GM12878 (cell line): ENCODE results near the gene DPH6. TPM values are rescaled to one million over a fixed set of nuclear protein-coding genes. Genes with fewer than 3 reads are reported as not detected.

Experiments
- ATAC-seq: fragments of 200-7000 bp; cut with Tn5 transposase; 3 replicates; pipeline ENCODE4 v1.9.1; 2020; ENCODE audit warnings: mild to moderate bottlenecking, moderate library complexity
- BruUV-seq: library from RNA; stranded (reverse); fragments of 400-500 nt; replicated peaks from 2 replicates; lab custom pipeline; 2021; lab: Mats Ljungman, UMichigan
- CTCF ChIA-PET: fragments of 300-600 bp; sonication (Branson Sonifier 250); formaldehyde crosslinking; extraction: SDS; loops from one replicate; lab custom pipeline; 2021; ENCODE audit warnings: inconsistent platforms; lab: Yijun Ruan, JAX
- POLR2A ChIA-PET: fragments of 350-600 bp; formaldehyde crosslinking; extraction: SDS; loops from one replicate; lab custom pipeline; 2021; ENCODE audit warnings: inconsistent platforms; lab: Charles Lee
- RAD21 ChIA-PET: fragments of 300-600 bp; sonication (Branson Sonifier 250); formaldehyde crosslinking; loops from one replicate; lab custom pipeline; 2023; ENCODE audit warnings: antibody characterized with exemption; ENCODE audit not compliant: unreplicated experiment; lab: Charles Lee
- SMC1A ChIA-PET: fragments of 300-600 bp; sonication (Branson Sonifier 250); formaldehyde crosslinking; loops from one replicate; lab custom pipeline; 2023; ENCODE audit not compliant: unreplicated experiment, uncharacterized antibody; lab: Charles Lee
- DNase-seq: peaks from one replicate; pipeline ENCODE4 v3.0.0-alpha.2; 2011; ENCODE audit warnings: low read depth, low spot score
- FAIRE-seq: peaks from 3 replicates; lab custom pipeline; 2011; peaks lifted over from hg19 to GRCh38; lab: Jason Lieb, UNC
- H2AFZ ChIP-seq: 2 replicates; pipeline ENCODE4 v1.6.0; 2011; ENCODE audit warnings: low read depth, low read length, control low read depth; ENCODE audit not compliant: control insufficient read depth
- H3K27ac ChIP-seq: 2 replicates; pipeline ENCODE4 v1.5.1; 2011; ENCODE audit warnings: control low read depth; ENCODE audit not compliant: control insufficient read depth, insufficient read depth
- H3K27me3 ChIP-seq, 2 experiments: replicated peaks in 1 of 2; 2 replicates each; pipeline versions ENCODE4 v1.6.0 to v1.6.1; 2011; ENCODE audit warnings: low read length in 1 of 2; ENCODE audit not compliant: control insufficient read depth in 2 of 2, insufficient read depth in 2 of 2
- H3K36me3 ChIP-seq, 2 experiments: 2 replicates each; pipeline ENCODE4 v1.5.1; 2011; ENCODE audit warnings: low read length in 1 of 2; ENCODE audit not compliant: control insufficient read depth in 2 of 2, insufficient read depth in 2 of 2
- H3K4me1 ChIP-seq: 2 replicates; pipeline ENCODE4 v1.6.1; 2011; ENCODE audit warnings: mild to moderate bottlenecking, low read length, moderate library complexity, mixed read lengths; ENCODE audit not compliant: control insufficient read depth, insufficient read depth
- H3K4me2 ChIP-seq: 2 replicates; pipeline ENCODE4 v1.6.0; 2011; ENCODE audit warnings: control low read depth; ENCODE audit not compliant: control insufficient read depth, insufficient read depth
- H3K4me3 ChIP-seq: fragments of 200-600 bp; sonication (generic); 2 replicates; pipeline ENCODE4 v1.5.1; 2016
- H3K79me2 ChIP-seq: 2 replicates; pipeline ENCODE4 v1.6.0; 2011; ENCODE audit warnings: low read length; ENCODE audit not compliant: control insufficient read depth, insufficient read depth
- H3K9ac ChIP-seq: 2 replicates; pipeline ENCODE4 v1.8.0; 2011; ENCODE audit warnings: low read length, control low read depth, mixed read lengths; ENCODE audit not compliant: control insufficient read depth, insufficient read depth
- H3K9me3 ChIP-seq: replicated peaks from 3 replicates; pipeline ENCODE4 v1.5.1; 2011; ENCODE audit warnings: mild to moderate bottlenecking, low read length; ENCODE audit not compliant: control insufficient read depth, insufficient read depth
- H4K20me1 ChIP-seq: 2 replicates; pipeline ENCODE4 v1.6.0; 2011; ENCODE audit not compliant: control insufficient read depth, insufficient read depth
- BHLHE40 ChIP-seq, 2 experiments: fragments of 450-650 bp in 1 of 2; IDR thresholded peaks; 2 replicates each; pipeline ENCODE4 v1.6.1; 2011 to 2017; ENCODE audit warnings: low read depth in 2 of 2, borderline replicate concordance in 1 of 2, improper control_type of control experiment in 1 of 2, low read length in 1 of 2, mild to moderate bottlenecking in 1 of 2
- CHD4 ChIP-seq: fragments of 200-600 bp; sonication (generic); IDR thresholded peaks from 2 replicates; pipeline ENCODE4 v1.6.1; 2016; ENCODE audit warnings: mild to moderate bottlenecking
- DPF2 ChIP-seq: fragments of 450-650 bp; IDR thresholded peaks from 2 replicates; pipeline ENCODE4 v1.6.1; 2017; ENCODE audit warnings: mild to moderate bottlenecking
- KDM1A ChIP-seq: fragments of 200-600 bp; sonication (generic); IDR thresholded peaks from 2 replicates; pipeline ENCODE4 v1.6.1; 2016; ENCODE audit warnings: borderline replicate concordance
- NFYA ChIP-seq: IDR thresholded peaks from 2 replicates; pipeline ENCODE4 v1.6.1; 2011; ENCODE audit warnings: low read depth, mild to moderate bottlenecking, low read length, improper control_type of control experiment, borderline replicate concordance
- NFYB ChIP-seq: IDR thresholded peaks from 2 replicates; pipeline ENCODE4 v1.6.1; 2011; ENCODE audit warnings: low read depth, mild to moderate bottlenecking, low read length, improper control_type of control experiment, moderate library complexity; ENCODE audit not compliant: insufficient read depth
- PAX8 ChIP-seq: fragments of 450-650 bp; IDR thresholded peaks from 2 replicates; pipeline ENCODE4 v1.6.1; 2017; ENCODE audit warnings: mild to moderate bottlenecking, moderate library complexity
- RAD21 ChIP-seq: IDR thresholded peaks from 2 replicates; pipeline ENCODE4 v1.6.1; 2011; ENCODE audit warnings: mild to moderate bottlenecking, low read depth, low read length, moderate library complexity; ENCODE audit not compliant: insufficient read depth
- SIN3A ChIP-seq: IDR thresholded peaks from 2 replicates; pipeline ENCODE4 v1.6.1; 2012; ENCODE audit warnings: low read depth, low read length, improper control_type of control experiment
- SIX5 ChIP-seq: IDR thresholded peaks from 2 replicates; pipeline ENCODE4 v1.6.1; 2011; ENCODE audit warnings: mild to moderate bottlenecking, low read depth, low read length, moderate library complexity; ENCODE audit not compliant: severe bottlenecking
- STAT3 ChIP-seq: IDR thresholded peaks from 2 replicates; pipeline ENCODE4 v1.6.1; 2011; ENCODE audit warnings: low read depth, low read length, improper control_type of control experiment
- WRNIP1 ChIP-seq: IDR thresholded peaks from 2 replicates; pipeline ENCODE4 v1.6.1; 2011; ENCODE audit warnings: low read depth, low read length, improper control_type of control experiment, borderline replicate concordance
- ZSCAN29 ChIP-seq: fragments of 450-650 bp; IDR thresholded peaks from 2 replicates; pipeline ENCODE4 v1.6.1; 2017; ENCODE audit warnings: mild to moderate bottlenecking, moderate library complexity
- ZZZ3 ChIP-seq: IDR thresholded peaks from 2 replicates; pipeline ENCODE4 v1.6.1; 2011; ENCODE audit warnings: low read depth; ENCODE audit not compliant: control insufficient read depth, insufficient read length
- WGBS: methylation state at CpG from one replicate; pipeline ENCODE4 v1.1.6; 2016; ENCODE audit warnings: low lambda C conversion rate; ENCODE audit not compliant: insufficient replicate concordance, insufficient coverage; ENCODE audit errors: missing lambda C conversion rate; 5-methylcytosine and 5-hydroxymethylcytosine counted together
- in situ Hi-C: fragments of 300-500 bp; cut with MboI; formaldehyde crosslinking; loops from 9 replicates; pipeline ENCODE4 v1.14.3; 2018; ENCODE audit warnings: mixed read lengths
- intact Hi-C: fragments of 100-400 bp; cut with micrococcal nuclease; formaldehyde crosslinking; loops from one replicate; pipeline ENCODE4 v1.14.2; 2022; ENCODE audit not compliant: unreplicated experiment
- polyA plus RNA-seq, 11 experiments: library from polyadenylated mRNA; depleted of rRNA in 4 of 11; unstranded in 6 of 11; stranded (reverse) in 5 of 11; fragments of >200 nt; fragmentation: Nextera tagmentation in 4 of 11; fragmentation: Illumina TruSeq in 1 of 11; extraction: Ambion mirVana in 4 of 11; extraction: Trizol in 1 of 11; gene quantifications; 1 replicate in 1 of 11; 2 replicates in 10 of 11; pipeline versions ENCODE4 v1.2.1 to v1.2.3, GENCODE V29; 2011 to 2016; ENCODE audit warnings: inconsistent platforms in 2 of 11, missing spikeins in 2 of 11, low read depth in 1 of 11
- total RNA-seq, 4 experiments: library from RNA; depleted of rRNA in 3 of 4; stranded (reverse); fragments of >200 nt in 3 of 4; fragmentation: Illumina TruSeq in 1 of 4; extraction: Trizol in 1 of 4; gene quantifications; 2 replicates each; pipeline versions ENCODE4 v1.2.1 to v1.2.3, GENCODE V29; 2013 to 2021
- TF ChIP-seq, protein P1 (sequence below): IDR thresholded peaks from 2 replicates; pipeline ENCODE4 v1.6.1; 2012; ENCODE audit warnings: low read depth, low read length, improper control_type of control experiment

DPH6 gene
- total and polyA plus RNA-seq, 10 of the 15 experiments (the other 5 are each of a cell fraction or from before 2014, with no cell fraction given) = 9.0 to 68.5 (median 17.1) TPM

DNA sequence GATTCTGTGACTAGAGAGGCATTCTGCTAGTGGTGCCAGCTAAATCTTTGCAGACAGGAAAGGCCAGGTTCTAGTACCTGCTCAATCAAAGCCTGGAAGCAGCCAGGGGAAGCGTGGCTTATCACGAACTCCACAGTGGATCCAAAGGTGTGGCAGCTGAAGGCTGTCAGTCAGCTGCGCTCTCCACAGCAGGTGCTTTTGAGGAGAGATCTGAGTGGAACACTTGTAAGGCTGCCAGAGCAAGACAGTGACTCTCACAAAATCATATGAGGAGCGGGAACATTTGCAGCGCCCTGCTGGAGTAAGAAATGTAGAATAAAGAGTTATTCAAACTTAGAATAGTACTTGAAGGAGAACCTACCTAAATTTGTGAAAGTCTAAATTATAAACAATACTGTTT, 5.0 kb upstream of the DPH6 start:
- H3K9ac ChIP-seq = no peak overlapping the region
- H3K79me2 ChIP-seq = no peaks in the 10 kb centered on the region
- H4K20me1 ChIP-seq = no peaks in the 10 kb centered on the region
- no peak for FAIRE-seq
- H3K9me3 ChIP-seq = no peaks in the 10 kb centered on the region
- H3K4me1 ChIP-seq = peaks cover 4% of the 10 kb centered on the region; the same call in 1 of the 2 replicates
- BruUV-seq = no TSS peak
- 98% methylated on average over 5 of the region's 5 CpGs for WGBS
- ChIA-PET POLR2A (no interaction called here), RAD21 (interaction anchor here (1.4 kb wide), 1 partner anchor 8 kb away, joined by 4 read pairs; no protein-coding TSS in a partner anchor), CTCF (no interaction called here), SMC1A (no interaction called here)
- no peaks in the 10 kb centered on the region for H3K27me3 ChIP-seq
- in situ Hi-C loops = no loop called here
- intact Hi-C loops = no loop called here
- H2AFZ ChIP-seq = no peak overlapping the region
- no peak overlapping the region for H3K4me3 ChIP-seq
- H3K4me2 ChIP-seq = no peak overlapping the region
- H3K36me3 ChIP-seq = no peaks in the 10 kb centered on the region
- no peak overlapping the region for H3K27ac ChIP-seq
- no peak for TF ChIP-seq PAX8
- TF ChIP-seq CHD4 = no peak
- TF ChIP-seq STAT3 = no peak
- TF ChIP-seq KDM1A = no peak
- TF ChIP-seq RAD21 = no peak
- TF ChIP-seq SIX5 = no peak
- TF ChIP-seq, protein P1, sequence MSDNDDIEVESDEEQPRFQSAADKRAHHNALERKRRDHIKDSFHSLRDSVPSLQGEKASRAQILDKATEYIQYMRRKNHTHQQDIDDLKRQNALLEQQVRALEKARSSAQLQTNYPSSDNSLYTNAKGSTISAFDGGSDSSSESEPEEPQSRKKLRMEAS = no peak
- no peak for TF ChIP-seq NFYA
- TF ChIP-seq SIN3A = no peak
- no peak for TF ChIP-seq ZZZ3
- no peak for TF ChIP-seq WRNIP1
- no peak for TF ChIP-seq ZSCAN29
- no peak for TF ChIP-seq NFYB
- no peak for TF ChIP-seq BHLHE40 (IDR thresholded peaks at IDR 0.05; ENCODE audit: borderline replicate concordance in 1 of 2, low read depth in 2 of 2, low read length in 1 of 2)
- no peak for TF ChIP-seq DPF2
- TF ChIP-seq, all 136 proteins: peak for 0
- no peak for DNase-seq
- ATAC-seq = no peak
